Vagina (tissue), 2 donors: Measurements from ENCODE around the gene TRAF1.

Source experiments
- CTCF ChIP-seq, 3 experiments: fragments of 450-650 bp in 2 of 3; fragments of 200-600 bp in 1 of 3; sonication (generic) in 1 of 3; IDR thresholded peaks; one replicate each; pipeline ENCODE4 v1.5.1; 2017 to 2019; ENCODE audit warnings: antibody characterized with exemption in 3 of 3, mild to moderate bottlenecking in 2 of 3, moderate library complexity in 2 of 3
- POLR2A ChIP-seq, 2 donors: fragments of 450-650 bp; IDR thresholded peaks; one replicate each; pipeline ENCODE4 v1.6.1; 2017; ENCODE audit warnings: antibody characterized with exemption in 2 of 2, mild to moderate bottlenecking in 2 of 2, moderate library complexity in 2 of 2
- POLR2AphosphoS5 ChIP-seq, 2 donors: sonication (generic); formaldehyde crosslinking; IDR thresholded peaks; one replicate each; pipeline ENCODE4 v1.9.0; 2017; ENCODE audit warnings: antibody characterized with exemption in 2 of 2, mild to moderate bottlenecking in 2 of 2, low read depth in 1 of 2; ENCODE audit not compliant: insufficient read depth in 1 of 2

DNA sequence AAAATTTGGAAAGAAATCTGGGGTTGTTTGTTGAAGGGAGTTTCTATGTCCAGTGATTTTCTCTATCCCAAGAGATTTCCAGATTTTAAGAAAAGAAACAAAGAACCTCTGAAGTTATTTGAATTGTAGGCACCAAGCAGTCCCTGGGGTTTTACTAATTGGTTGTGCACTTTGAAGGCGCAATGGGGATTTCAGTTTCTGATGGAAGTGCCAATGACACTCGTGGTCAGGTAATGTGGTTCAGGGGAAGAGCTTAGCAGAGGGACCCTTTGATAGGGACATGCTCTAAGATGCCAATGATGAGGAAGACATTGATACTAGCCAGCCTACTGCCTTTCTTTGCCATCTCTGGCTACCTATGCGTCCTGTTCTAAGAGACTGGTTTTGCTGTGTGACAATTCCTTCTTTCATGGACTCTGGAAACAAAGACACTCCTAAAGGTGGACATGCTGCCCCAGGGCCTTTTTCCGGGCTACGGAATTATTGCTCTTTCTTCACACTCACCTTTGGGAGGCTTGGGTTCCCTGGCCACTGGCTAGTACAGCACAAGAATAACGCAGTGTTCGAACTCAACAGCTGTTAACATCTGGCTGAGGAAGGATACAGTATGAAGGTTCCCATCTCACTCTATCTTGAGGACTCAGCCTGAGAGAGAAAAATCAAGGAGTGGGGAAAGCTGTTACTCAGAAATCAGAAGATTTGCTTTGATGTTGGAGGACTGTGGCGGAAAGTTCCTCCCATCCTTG is 6.9 kb upstream of the TRAF1 start:
- TF ChIP-seq POLR2A (IDR thresholded peaks at IDR 0.05) = no peak
- no peak for TF ChIP-seq CTCF (IDR thresholded peaks at IDR 0.05)
- no peak for TF ChIP-seq POLR2AphosphoS5 (IDR thresholded peaks at IDR 0.05; ENCODE audit: insufficient read depth in 1 of 2, low read depth in 1 of 2)
